Gastrocnemius medialis (tissue), 4 donors: ENCODE results near the gene AIG1. TPM values are rescaled to one million over a fixed set of nuclear protein-coding genes. Genes with fewer than 3 reads are reported as not detected.
"Not testable (repeated sequence)": the region's sequence is repeated elsewhere in the genome, so short reads cannot be mapped to it uniquely, and the experiment has no call there.

Experiments
- ATAC-seq, 2 donors: fragments of 150-250 bp; one replicate each; pipeline ENCODE4 v1.9.1; 2016
- DNase-seq, 2 donors: peaks; one replicate each; pipeline ENCODE4 v3.0.0-alpha.2; 2019
- H3K27ac ChIP-seq, 4 donors: fragments of 200-600 bp; sonication (generic); 1 replicate in 1 of 4; 2 replicates in 3 of 4; pipeline ENCODE4 v1.5.1; 2016 to 2018; ENCODE audit warnings: mild to moderate bottlenecking in 2 of 4, moderate library complexity in 1 of 4
- H3K27me3 ChIP-seq, 3 donors: fragments of 200-600 bp; sonication (generic) in 2 of 3; 1 replicate in 1 of 3; 2 replicates in 2 of 3; pipeline versions ENCODE4 v1.5.1 to v1.6.0; 2016 to 2019; ENCODE audit warnings: mild to moderate bottlenecking in 1 of 3, moderate library complexity in 1 of 3
- H3K36me3 ChIP-seq, 2 donors: fragments of 200-600 bp; sonication (generic) in 1 of 2; one replicate each; pipeline ENCODE4 v1.5.1; 2017 to 2018
- H3K4me1 ChIP-seq, 2 donors: fragments of 200-600 bp; sonication (generic) in 1 of 2; one replicate each; pipeline ENCODE4 v1.5.1; 2016 to 2017; ENCODE audit warnings: mild to moderate bottlenecking in 2 of 2
- H3K4me3 ChIP-seq, 4 donors: fragments of 200-600 bp; sonication (generic) in 3 of 4; 1 replicate in 1 of 4; 2 replicates in 3 of 4; pipeline ENCODE4 v1.5.1; 2016 to 2019; ENCODE audit warnings: mild to moderate bottlenecking in 2 of 4
- H3K9me3 ChIP-seq, 3 donors: fragments of 200-600 bp; sonication (generic) in 2 of 3; 1 replicate in 1 of 3; 2 replicates in 2 of 3; pipeline ENCODE4 v1.5.1; 2016 to 2019
- CTCF ChIP-seq, 5 experiments: fragments of 450-650 bp in 3 of 5; fragments of 200-600 bp in 2 of 5; sonication (generic) in 2 of 5; IDR thresholded peaks in 4 of 5; conservative IDR thresholded peaks in 1 of 5; 1 replicate in 4 of 5; 2 replicates in 1 of 5; pipeline ENCODE4 v1.5.1; 2016 to 2019; ENCODE audit warnings: antibody characterized with exemption in 5 of 5, mild to moderate bottlenecking in 3 of 5, moderate library complexity in 3 of 5
- POLR2A ChIP-seq, 2 donors: fragments of 450-650 bp; IDR thresholded peaks; one replicate each; pipeline ENCODE4 v1.6.1; 2017; ENCODE audit warnings: antibody characterized with exemption in 2 of 2, mild to moderate bottlenecking in 2 of 2, moderate library complexity in 2 of 2
- in situ Hi-C, 4 donors: fragments of 200-750 bp; cut with MboI; loops; one replicate each; pipeline versions ENCODE4 v1.15.0 to v1.8.0; 2017; ENCODE audit warnings: low sequenced_read_pairs in 4 of 4
- intact Hi-C: fragments of 100-400 bp; cut with DNase I; formaldehyde crosslinking; loops from one replicate; pipeline ENCODE4 v1.15.1; 2023; ENCODE audit warnings: low total_unique reads
- total RNA-seq, 4 donors: library from RNA; depleted of rRNA; stranded (reverse); fragments of >200 nt; gene quantifications; one replicate each; pipeline versions ENCODE4 v1.1.0 to v1.2.3, GENCODE V29; 2016

AIG1 gene
- total RNA-seq, 4 donors from 2014 or later, result 5.3 to 10.3 (median 5.7) TPM

- Histone ChIP-seq H3K9me3 (peaks cover 0 to 9% (median 0%) of the 10 kb centered on the region in 3 donors), H3K27ac (no peak overlapping the region), H3K27me3 (no peaks in the 10 kb centered on the region), H3K4me1 (no peaks in the 10 kb centered on the region), H3K4me3 (no peak overlapping the region), H3K36me3 (peaks cover 0 to 6% of the 10 kb centered on the region in 2 donors)
- intact Hi-C loops, result no loop called here
- ATAC-seq, result no peak
- DNase-seq, result no peak
- TF ChIP-seq CTCF (IDR thresholded peaks at IDR 0.05 in 4 of 5, conservative IDR thresholded peaks at IDR 0.05 in 1 of 5) (no peak), POLR2A (IDR thresholded peaks at IDR 0.05) (no peak)
- in situ Hi-C loops, result no loop called here
Observed at GRCh38 chr6:143135325-143135724, 74.6 kb downstream of the AIG1 start.

GRCh38 chr6:143135797-143136561 is 75.3 kb downstream of the AIG1 start:
- ATAC-seq (no peak), DNase-seq (no peak)
- Histone ChIP-seq H3K4me1 (no peaks in the 10 kb centered on the region), H3K36me3 (peaks cover 0 to 4% of the 10 kb centered on the region in 2 donors), H3K27me3 (no peaks in the 10 kb centered on the region), H3K4me3 (no peak overlapping the region), H3K27ac (no peak overlapping the region), H3K9me3 (peaks cover 0 to 7% (median 0%) of the 10 kb centered on the region in 3 donors)
- in situ Hi-C loops, result no loop called here
- intact Hi-C loops, result no loop called here
- TF ChIP-seq POLR2A (IDR thresholded peaks at IDR 0.05) (no peak), CTCF (IDR thresholded peaks at IDR 0.05 in 4 of 5, conservative IDR thresholded peaks at IDR 0.05 in 1 of 5) (no peak)

GRCh38 chr6:143136647-143137046 is 76.0 kb downstream of the AIG1 start:
- H3K4me1 ChIP-seq, result no peaks in the 10 kb centered on the region
- H3K36me3 ChIP-seq, result peaks cover 0 to 4% of the 10 kb centered on the region in 2 donors
- no peaks in the 10 kb centered on the region for H3K27me3 ChIP-seq
- no peak overlapping the region for H3K4me3 ChIP-seq
- no peak for TF ChIP-seq CTCF (IDR thresholded peaks at IDR 0.05 in 4 of 5, conservative IDR thresholded peaks at IDR 0.05 in 1 of 5)
- no peak for TF ChIP-seq POLR2A (IDR thresholded peaks at IDR 0.05)
- H3K27ac ChIP-seq, result no peak overlapping the region
- ATAC-seq, result no peak
- in situ Hi-C loops (no loop called here), intact Hi-C loops (no loop called here)
- no peak for DNase-seq
- no peaks in the 10 kb centered on the region for H3K9me3 ChIP-seq

- in situ Hi-C loops (no loop called here), intact Hi-C loops (no loop called here)
- H3K36me3 ChIP-seq, result peaks cover 0 to 4% of the 10 kb centered on the region in 2 donors
- no peak overlapping the region for H3K27ac ChIP-seq
- H3K9me3 ChIP-seq, result no peaks in the 10 kb centered on the region
- H3K4me3 ChIP-seq, result no peak overlapping the region
- ATAC-seq (no peak), DNase-seq (no peak)
- no peaks in the 10 kb centered on the region for H3K27me3 ChIP-seq
- H3K4me1 ChIP-seq, result no peaks in the 10 kb centered on the region
- TF ChIP-seq CTCF (IDR thresholded peaks at IDR 0.05 in 4 of 5, conservative IDR thresholded peaks at IDR 0.05 in 1 of 5) (no peak), POLR2A (IDR thresholded peaks at IDR 0.05) (no peak)
Observed at GRCh38 chr6:143139239-143139784, 78.6 kb downstream of the AIG1 start.

- ATAC-seq, H3K36me3 ChIP-seq, H3K4me1 ChIP-seq, H3K27me3 ChIP-seq, intact Hi-C loops, DNase-seq, in situ Hi-C loops, H3K9me3 ChIP-seq, H3K27ac ChIP-seq, H3K4me3 ChIP-seq: not testable (repeated sequence)
Observed at GRCh38 chr6:143139884-143140283, 79.2 kb downstream of the AIG1 start.
